ENCODE measurements around the gene PMAIP1. TPM values are rescaled to one million over a fixed set of nuclear protein-coding genes. Genes with fewer than 3 reads are reported as not detected.
A peak's percentile ranks its signal among the peaks of the same experiment; 100 is the strongest.
"Not testable (repeated sequence)": the region's sequence is repeated elsewhere in the genome, so short reads cannot be mapped to it uniquely, and the experiment has no call there.

PMAIP1 gene
- total RNA-seq, 1 experiment from 2014 or later = 47.8 TPM

GRCh38 chr18:59884351-59884750, 15.4 kb upstream of the PMAIP1 start:
- no peak for DNase-seq (ENCODE audit: low read depth)

DNA sequence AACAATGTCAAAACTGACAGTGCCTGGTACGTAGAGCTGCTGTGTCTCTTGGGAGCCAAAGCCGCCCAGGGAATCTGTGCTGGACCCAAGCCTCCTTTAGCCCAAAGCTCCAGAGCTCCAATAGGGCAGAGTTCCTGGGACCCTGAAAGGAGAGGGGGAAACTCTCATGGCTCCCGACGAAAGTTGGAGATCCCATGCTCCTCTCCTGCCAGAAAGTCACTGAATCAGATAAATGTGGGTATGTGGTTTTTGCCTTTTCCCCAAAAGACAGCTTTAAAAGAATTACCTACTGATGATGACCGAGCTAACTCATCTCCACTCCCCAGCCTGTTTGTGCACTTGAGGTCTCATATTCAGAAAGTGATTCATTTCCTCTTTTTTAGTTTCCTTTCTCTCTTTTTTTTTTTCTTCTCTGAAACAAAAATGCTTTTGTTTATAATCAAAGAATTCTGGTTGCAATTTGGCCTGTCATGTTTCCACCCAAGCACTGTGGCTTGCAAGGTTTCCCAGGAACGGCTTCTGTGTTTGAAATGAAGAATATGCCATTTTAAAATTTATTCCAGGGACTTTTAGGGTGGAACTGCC, 14.1 kb upstream of the PMAIP1 start:
- DNase-seq (ENCODE audit: low read depth) = peak; percentile 77

GRCh38 chr18:59886399-59886798, 13.4 kb upstream of the PMAIP1 start:
- DNase-seq (ENCODE audit: low read depth) = not testable (repeated sequence)

DNA sequence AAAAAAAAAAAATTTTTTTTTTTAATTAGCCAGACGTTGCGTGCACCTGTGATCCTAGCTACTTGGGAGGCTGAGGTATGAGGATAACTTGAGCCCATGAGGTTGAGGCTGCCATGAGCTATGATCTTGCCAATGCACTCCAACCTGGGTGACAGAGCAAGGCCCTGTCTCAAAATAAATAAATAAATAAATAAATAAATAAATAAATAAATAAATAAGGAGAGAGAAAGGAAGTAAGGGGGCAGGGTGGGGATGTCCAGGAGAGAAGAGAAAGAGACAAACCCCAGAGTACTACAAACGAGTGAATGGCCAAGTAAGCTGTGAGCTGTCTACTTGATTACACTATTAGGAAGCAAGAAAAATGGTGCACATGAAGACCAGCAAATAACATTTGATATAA, 7.7 kb upstream of the PMAIP1 start:
- no peak for DNase-seq (ENCODE audit: low read depth)

- peak; percentile 57 for DNase-seq (ENCODE audit: low read depth)
Observed at GRCh38 chr18:59893971-59894370, 5.8 kb upstream of the PMAIP1 start.

- no peak for DNase-seq (ENCODE audit: low read depth)
Observed at GRCh38 chr18:59897321-59897954, 2.4 kb upstream of the PMAIP1 start.

DNA sequence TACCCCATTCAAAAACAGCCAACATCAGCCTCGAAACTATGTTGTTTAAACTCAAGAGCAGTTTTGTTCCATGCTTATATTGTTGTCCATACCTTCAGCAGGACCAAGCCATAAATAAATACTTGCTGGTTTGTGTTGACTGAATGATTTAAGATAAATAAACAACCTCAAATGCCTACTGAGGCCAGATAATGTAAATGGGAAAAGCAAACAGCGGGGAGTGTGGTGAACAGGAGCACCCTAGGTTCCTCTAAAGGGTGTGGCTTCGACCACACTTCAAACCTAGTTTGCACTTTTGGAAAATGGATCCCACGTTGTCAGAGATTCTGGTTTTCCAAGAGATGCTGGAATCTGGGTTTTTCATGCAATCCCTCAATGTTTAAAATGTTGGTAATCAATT, 1.7 kb upstream of the PMAIP1 start:
- no peak for DNase-seq (ENCODE audit: low read depth)

- DNase-seq (ENCODE audit: low read depth) = no peak
Observed at GRCh38 chr18:59898609-59899297, 1.0 kb upstream of the PMAIP1 start.

DNA sequence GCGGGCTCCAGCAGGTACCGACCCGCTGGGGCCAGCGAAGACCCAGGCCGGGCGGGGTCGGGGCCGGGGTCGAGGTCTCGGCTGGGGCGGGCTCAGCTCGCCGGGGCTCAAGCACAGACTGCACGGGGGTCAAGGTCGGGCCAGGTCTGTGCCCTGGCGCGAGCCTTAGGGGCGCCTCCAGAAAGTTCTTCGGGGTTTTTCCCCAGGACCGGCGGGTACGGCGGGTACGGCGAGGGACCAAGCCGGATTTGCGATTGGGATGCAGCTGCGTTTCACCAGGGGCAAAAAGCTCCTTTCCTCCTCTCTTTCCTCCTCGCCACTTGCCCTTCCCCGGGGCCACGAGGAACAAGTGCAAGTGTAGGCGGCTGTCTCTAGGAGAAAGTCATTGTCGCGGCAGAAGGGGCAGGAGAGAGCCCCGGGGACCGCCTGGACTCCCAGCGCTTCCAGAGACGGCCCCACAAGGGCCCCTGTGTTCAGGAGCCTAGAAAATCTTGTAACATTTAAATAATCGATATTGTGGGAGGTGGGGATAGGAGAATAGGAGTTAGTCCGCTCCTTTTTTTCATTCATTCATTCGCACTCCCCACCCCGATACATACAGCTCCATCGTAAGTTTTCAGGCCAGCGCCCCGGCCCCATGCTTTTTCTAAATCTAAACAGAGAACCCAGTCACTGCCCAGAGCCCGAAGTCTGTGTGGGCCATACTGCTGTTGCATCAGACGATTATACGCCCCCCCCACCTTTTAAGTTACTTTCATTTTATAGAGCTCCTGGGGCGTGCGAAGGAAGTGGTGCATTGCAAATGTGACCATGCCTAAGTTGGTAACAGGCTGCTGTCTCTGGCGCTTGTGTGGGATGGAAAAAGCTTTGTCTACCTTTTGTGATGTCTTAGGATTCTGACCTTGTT, 679 bp downstream of the PMAIP1 start:
- peak; percentile 84 for DNase-seq (ENCODE audit: low read depth)

DNA sequence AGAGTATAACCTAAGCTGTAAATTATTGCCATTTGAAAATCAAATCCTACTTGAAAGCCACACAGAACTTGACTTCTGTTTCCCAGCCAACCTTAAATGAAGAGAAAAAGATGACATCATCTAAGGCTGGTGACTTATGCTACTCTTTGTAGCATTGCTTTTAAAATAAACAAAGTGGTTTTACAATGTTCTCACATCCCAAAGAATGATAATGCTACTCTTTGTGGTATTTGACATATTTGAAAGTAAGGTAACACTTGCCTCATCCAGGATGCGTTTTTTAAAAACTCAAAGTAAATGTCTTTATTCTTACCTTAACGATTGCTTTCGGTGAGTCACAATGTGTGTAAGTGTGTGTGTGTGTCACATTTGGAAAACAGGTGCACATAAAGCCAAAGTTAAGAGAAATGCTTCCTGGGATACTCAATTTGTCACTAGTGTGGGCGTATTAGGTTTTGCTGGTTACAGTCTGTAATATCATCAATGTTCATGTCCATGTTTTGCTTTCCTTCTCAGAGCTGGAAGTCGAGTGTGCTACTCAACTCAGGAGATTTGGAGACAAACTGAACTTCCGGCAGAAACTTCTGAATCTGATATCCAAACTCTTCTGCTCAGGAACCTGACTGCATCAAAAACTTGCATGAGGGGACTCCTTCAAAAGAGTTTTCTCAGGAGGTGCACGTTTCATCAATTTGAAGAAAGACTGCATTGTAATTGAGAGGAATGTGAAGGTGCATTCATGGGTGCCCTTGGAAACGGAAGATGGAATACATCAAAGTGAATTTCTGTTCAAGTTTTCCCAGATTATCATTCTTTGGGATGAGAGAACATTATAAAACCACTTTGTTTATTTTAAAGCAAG, 2.6 kb downstream of the PMAIP1 start:
- DNase-seq (ENCODE audit: low read depth) = peak; percentile 54

GRCh38 chr18:59902993-59903610, 3.3 kb downstream of the PMAIP1 start:
- no peak for DNase-seq (ENCODE audit: low read depth)

DNA sequence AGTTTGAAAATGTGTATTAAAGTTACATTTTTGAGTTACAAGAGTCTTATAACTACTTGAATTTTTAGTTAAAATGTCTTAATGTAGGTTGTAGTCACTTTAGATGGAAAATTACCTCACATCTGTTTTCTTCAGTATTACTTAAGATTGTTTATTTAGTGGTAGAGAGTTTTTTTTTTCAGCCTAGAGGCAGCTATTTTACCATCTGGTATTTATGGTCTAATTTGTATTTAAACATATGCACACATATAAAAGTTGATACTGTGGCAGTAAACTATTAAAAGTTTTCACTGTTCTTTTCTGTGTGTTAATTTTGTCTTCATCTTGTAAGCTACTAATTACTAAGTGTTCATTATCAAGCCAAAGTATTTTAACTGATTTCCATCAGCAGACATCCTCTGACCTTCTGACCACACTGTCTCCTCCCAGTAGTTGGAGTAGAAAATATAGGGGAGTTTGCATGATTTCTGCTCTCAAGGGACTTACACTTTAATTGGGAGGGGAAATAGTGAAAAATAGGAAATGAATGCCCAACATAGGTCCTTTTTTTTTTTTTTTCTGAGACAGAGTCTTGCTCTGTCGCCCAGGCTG, 4.3 kb downstream of the PMAIP1 start:
- no peak for DNase-seq (ENCODE audit: low read depth)

GRCh38 chr18:59905686-59906091, 5.9 kb downstream of the PMAIP1 start:
- no peak for DNase-seq (ENCODE audit: low read depth)

DNA sequence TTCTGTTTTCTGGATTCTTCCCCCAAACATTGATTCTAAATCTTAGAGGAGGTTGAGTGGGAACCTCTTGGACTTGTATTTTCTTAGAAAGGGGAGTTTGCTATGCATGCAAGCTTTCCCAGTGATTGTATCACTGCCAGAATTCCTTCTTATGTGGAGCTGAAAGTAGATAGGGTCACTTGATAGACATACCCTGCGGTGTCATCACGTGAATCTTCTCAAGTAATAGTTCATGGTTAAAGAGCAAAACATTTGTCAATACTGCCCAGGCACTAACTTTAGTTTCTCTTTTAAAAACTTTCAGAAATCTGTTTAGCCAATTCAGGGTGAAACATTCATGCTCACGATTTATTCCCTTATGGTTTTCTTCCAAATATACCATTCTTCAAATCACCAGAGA, 6.4 kb downstream of the PMAIP1 start:
- no peak for DNase-seq (ENCODE audit: low read depth)

DNA sequence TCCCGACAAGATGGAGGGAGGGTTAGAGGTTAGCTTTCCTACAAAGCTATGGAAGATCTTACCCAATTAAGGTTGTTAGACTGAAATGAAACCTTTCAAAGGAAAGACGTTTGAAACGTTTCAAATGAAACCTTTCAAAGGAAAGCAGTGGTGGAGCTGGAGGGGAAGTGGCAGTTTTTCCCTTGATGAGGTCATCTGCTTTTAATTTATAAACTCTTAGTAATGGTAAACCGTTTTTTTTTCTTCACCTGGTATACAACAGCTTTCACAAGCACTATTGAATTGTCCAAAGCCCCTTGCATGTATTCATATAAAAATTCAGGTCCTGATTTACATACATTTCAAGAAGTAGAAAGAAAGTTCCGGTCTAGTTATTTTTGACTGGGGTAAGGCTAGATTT, 7.4 kb downstream of the PMAIP1 start:
- DNase-seq (ENCODE audit: low read depth) = peak; percentile 23

DNA sequence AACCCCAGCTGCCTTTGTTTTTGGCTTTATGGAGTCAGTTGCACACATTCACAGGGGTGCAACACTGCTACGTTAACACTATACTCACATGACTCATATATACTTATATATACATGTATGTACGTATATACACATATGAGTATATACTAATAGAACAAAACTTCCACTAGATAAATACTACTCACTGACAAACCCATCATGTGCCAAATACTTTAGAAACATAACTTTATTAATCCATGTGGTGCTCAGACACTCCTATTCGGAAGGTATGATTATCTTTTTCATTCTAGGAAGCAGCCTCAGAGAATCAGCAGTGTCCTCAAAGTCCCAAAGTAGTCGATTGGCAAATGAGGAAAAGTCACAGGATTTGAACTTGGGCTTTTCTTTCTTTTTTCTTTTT, 7.9 kb downstream of the PMAIP1 start:
- no peak for DNase-seq (ENCODE audit: low read depth)

DNA sequence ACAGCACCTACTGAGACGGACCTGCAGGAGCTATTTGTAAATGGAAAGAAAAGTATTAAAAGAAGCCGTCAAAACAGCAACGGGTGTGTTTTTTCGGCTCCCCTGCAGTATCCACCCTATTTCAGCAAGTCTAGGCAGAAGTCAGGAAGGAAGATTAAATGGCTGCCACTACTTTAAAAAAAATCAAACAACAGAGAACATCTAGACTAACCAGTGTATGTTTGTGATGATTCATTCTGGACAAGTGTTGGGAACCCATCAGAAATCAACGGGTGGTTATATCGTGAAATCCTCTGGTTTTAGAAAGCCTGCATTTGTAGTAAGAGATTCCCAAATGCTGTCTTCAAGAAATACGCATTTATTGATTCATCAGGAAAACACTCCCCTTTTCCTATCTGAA, 9.0 kb downstream of the PMAIP1 start:
- DNase-seq (ENCODE audit: low read depth) = peak; percentile 25

GRCh38 chr18:59909289-59910036, 9.7 kb downstream of the PMAIP1 start:
- DNase-seq (ENCODE audit: low read depth) = peak; percentile 16

GRCh38 chr18:59910967-59911366, 11.2 kb downstream of the PMAIP1 start:
- peak; percentile 19 for DNase-seq (ENCODE audit: low read depth)

DNA sequence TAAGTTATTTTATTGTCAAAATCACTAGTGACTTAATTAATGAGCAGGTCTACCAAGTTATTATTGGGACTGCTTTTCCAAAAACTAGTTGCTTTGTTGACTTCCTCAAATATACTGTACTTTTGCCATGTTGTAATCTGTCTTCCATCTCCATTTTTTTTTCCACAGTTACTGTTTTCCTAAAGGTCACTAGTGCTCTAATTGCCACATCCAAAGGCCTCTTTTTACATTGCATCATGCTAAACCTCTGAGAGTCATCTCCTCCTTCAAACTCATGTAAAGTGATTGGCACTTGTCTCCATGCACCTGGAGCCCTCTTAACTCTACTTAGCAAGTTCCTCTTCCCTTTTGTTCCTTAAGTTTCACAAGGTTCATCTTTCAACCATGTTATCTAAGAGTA, 11.8 kb downstream of the PMAIP1 start:
- DNase-seq (ENCODE audit: low read depth) = no peak

Measured in Daoy (cell line).